Activated naive CD4-positive, alpha-beta T cell treated with anti-CD3 and anti-CD28 coated beads, Interleukin-2, amount 10 ng/mL, durations not matched to agents 7 days and 5 days (primary cell): ENCODE results near the gene ADAM10.

Source experiments
- CTCF ChIA-PET: fragments of 350-600 bp; sonication (Branson Sonifier 250); formaldehyde crosslinking; loops from one replicate; lab custom pipeline; 2021; ENCODE audit warnings: antibody characterized with exemption; lab: Charles Lee
- DNase-seq: peaks from one replicate; pipeline ENCODE4 v3.0.0-alpha.2; 2020
- H3K27ac Mint-ChIP-seq: one replicate; pipeline ENCODE4 v1.8.0; 2021; ENCODE audit warnings: mild to moderate bottlenecking, moderate library complexity, mixed read lengths
- H3K27me3 Mint-ChIP-seq: one replicate; pipeline ENCODE4 v1.8.0; 2021; ENCODE audit warnings: mild to moderate bottlenecking, mixed read lengths
- H3K36me3 Mint-ChIP-seq: one replicate; pipeline ENCODE4 v1.8.0; 2021; ENCODE audit warnings: mixed read lengths
- H3K4me1 Mint-ChIP-seq: one replicate; pipeline ENCODE4 v1.8.0; 2021; ENCODE audit warnings: mixed read lengths
- H3K4me3 Mint-ChIP-seq: one replicate; pipeline ENCODE4 v1.8.0; 2021; ENCODE audit warnings: mild to moderate bottlenecking, moderate library complexity, mixed read lengths
- H3K9me3 Mint-ChIP-seq: one replicate; pipeline ENCODE4 v1.8.0; 2021; ENCODE audit warnings: mixed read lengths

ADAM10 gene

DNA sequence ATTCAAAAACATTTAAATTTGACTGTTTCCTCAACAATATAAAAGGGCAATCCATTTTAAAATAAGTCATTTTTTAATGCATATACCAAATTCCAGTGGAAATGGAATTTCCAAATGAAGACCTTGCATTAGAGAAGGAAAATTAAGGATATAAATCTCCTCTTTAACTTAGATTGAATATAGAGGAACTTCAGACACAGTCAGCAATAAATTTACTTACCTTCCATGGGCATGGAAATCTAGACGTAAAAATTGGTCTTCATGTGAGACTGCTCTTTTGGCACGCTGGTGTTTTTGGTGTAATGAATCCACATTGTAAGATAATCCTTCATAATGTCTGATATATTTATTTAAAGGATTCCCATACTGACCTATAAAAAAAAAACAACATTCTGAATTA is 32.1 kb downstream of the ADAM10 start:
- H3K4me1 Mint-ChIP-seq = peaks cover 3% of the 10 kb centered on the region
- no peaks in the 10 kb centered on the region for H3K9me3 Mint-ChIP-seq
- no peak for DNase-seq
- H3K27me3 Mint-ChIP-seq = no peaks in the 10 kb centered on the region
- peaks cover 25% of the 10 kb centered on the region for H3K36me3 Mint-ChIP-seq
- no peak overlapping the region for H3K27ac Mint-ChIP-seq
- H3K4me3 Mint-ChIP-seq = no peak overlapping the region
- CTCF ChIA-PET = no interaction called here

DNA sequence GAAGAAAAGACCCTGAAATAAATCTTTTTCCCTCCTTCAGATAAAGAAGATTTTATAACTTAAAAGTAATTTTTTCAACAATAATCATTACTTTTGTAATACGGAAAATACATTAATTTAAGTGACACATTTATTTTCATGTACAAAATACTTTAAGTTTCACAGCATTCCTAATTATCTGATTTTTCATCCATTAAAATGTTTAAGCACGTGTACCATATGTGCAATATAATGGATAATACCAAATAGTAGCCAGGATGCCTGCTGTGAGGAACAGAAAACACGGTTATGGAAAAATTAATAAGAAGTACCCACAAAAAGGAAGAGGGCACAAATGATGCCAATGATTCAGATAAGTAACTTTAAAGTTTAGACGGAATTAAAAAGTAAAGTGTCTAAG is 33.5 kb downstream of the ADAM10 start:
- H3K27me3 Mint-ChIP-seq = no peaks in the 10 kb centered on the region
- H3K36me3 Mint-ChIP-seq = peaks cover 24% of the 10 kb centered on the region
- peaks cover 3% of the 10 kb centered on the region for H3K4me1 Mint-ChIP-seq
- no peak overlapping the region for H3K27ac Mint-ChIP-seq
- CTCF ChIA-PET = no interaction called here
- DNase-seq = no peak
- no peak overlapping the region for H3K4me3 Mint-ChIP-seq
- no peaks in the 10 kb centered on the region for H3K9me3 Mint-ChIP-seq

DNA sequence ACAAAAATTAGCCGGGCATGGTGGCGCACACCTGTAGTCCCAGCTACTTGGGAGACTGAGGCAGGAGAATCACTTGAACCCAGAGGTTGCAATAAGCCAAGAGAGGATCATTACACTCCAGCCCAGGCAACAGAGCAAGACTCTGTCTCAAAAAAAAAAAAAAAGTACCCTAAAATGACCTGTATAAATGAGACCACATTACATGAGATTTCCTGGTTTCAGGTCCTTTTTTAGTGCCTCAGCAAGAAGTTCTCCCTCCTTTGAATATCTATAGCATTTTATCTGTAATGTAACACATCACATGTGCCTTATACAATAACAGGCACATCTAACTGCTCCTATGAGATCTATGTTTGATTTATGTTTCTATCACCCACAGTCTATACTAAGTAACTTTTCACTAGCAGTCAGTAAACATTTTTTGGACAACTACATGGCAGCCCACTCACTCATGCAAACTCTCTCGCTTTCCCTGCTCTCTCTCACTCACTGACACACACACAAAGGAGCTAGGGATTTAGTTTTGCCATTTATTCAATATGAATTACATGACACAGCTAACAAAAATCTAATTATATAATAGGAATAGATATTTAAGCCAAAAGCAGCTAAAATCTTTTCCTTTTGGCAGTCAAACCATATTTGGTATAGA is 34.1 kb downstream of the ADAM10 start:
- DNase-seq = no peak
- peaks cover 20% of the 10 kb centered on the region for H3K36me3 Mint-ChIP-seq
- H3K4me1 Mint-ChIP-seq = peaks cover 3% of the 10 kb centered on the region
- H3K4me3 Mint-ChIP-seq = no peak overlapping the region
- no peak overlapping the region for H3K27ac Mint-ChIP-seq
- H3K9me3 Mint-ChIP-seq = no peaks in the 10 kb centered on the region
- CTCF ChIA-PET = no interaction called here
- no peaks in the 10 kb centered on the region for H3K27me3 Mint-ChIP-seq

DNA sequence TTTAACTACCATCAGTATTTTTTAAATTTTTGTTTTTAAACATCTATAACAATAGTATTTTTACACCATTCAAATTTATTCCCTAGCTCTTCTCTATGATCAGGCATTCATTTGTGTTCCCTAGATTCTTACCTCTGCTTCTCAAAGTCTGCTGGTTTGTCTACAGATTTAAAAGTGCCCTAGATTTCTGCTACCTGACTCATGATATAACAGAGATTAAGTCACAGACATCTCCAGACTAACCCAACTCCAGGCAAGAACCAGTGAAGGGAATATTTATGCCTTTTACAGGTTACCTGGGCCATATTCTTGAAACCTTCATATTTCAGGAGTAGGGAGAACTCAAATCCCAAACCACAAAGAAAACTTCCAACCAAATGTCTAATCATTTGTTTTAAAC is 38.8 kb downstream of the ADAM10 start:
- Mint-ChIP-seq H3K27ac (no peak overlapping the region), H3K27me3 (no peaks in the 10 kb centered on the region), H3K4me1 (peaks cover 2% of the 10 kb centered on the region), H3K4me3 (no peak overlapping the region), H3K36me3 (peaks cover 30% of the 10 kb centered on the region), H3K9me3 (no peaks in the 10 kb centered on the region)
- no peak for DNase-seq
- CTCF ChIA-PET = no interaction called here

DNA sequence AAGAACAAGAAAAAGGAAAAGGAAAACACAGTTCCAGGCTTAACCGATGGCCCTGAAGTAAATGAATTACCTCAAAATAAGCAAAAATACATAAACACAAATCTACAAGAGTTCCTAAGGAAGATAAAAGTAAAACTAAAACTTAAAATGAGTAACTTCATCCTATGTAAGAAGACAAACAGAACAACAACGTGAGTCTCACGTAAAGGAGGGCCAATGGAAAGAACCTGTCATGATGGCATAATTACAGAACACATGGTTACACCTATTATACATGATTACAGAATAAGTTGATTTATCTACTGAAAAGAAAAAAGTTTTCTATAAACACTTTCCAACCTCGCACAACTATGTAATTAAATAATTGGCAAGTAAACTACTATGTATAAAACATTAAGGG is 42.1 kb downstream of the ADAM10 start:
- CTCF ChIA-PET = no interaction called here
- no peak for DNase-seq
- peaks cover 44% of the 10 kb centered on the region for H3K36me3 Mint-ChIP-seq
- no peaks in the 10 kb centered on the region for H3K9me3 Mint-ChIP-seq
- H3K27me3 Mint-ChIP-seq = no peaks in the 10 kb centered on the region
- no peak overlapping the region for H3K27ac Mint-ChIP-seq
- peaks cover 16% of the 10 kb centered on the region for H3K4me1 Mint-ChIP-seq
- no peak overlapping the region for H3K4me3 Mint-ChIP-seq

DNA sequence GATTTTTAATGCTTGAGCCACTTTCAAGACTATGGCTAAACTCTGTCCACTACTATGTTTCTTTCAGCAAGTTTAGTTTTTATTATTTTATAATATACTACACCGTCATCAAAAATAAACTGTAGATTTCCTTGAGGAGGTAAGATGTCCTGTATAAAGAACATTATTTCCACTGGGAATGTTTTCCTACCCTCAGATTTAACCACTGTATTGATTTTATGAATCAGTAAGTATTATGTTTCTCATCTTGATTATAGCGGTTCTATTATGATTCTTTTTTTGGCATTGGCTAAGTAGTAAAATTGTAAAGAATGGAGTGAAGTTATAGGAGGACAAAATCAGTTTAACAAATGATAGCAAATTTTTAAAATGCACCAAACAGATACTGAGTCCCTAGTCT is 44.4 kb downstream of the ADAM10 start:
- Mint-ChIP-seq H3K36me3 (peaks cover 64% of the 10 kb centered on the region), H3K4me3 (no peak overlapping the region), H3K27me3 (no peaks in the 10 kb centered on the region), H3K9me3 (peaks cover 6% of the 10 kb centered on the region), H3K27ac (no peak overlapping the region), H3K4me1 (peaks cover 23% of the 10 kb centered on the region)
- CTCF ChIA-PET = no interaction called here
- no peak for DNase-seq

DNA sequence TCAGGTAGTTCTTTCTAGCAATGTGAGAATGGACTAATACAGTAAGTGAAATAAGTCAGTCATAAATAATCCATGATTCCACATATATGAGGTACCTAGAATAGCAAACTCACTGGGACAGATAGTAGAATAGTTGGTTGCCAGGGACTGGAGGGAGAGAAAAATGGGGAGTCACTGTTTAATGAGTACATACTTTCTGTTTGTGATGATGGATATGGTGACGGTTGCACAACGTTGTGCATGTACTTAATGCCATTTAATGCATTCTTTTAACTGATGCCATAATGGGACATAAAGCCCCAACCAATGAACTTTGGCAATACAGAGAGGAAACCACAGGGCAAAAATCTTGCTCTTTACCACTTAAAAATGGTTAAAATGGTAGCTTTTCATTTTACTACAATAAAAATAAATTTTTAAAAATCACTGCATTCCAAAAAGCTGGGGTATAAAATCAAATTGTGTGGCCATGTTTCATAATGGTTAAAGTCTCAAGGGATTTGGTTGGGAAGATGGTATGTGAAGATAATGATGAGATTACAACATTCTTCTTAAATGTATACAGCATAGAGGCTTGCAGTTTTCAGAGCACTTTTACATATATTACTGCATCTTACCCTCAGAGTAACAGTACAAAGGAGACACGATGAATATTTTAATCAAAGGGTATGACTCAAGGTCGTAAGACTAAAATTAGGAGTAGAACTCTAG is 45.2 kb downstream of the ADAM10 start:
- peaks cover 14% of the 10 kb centered on the region for H3K9me3 Mint-ChIP-seq

DNA sequence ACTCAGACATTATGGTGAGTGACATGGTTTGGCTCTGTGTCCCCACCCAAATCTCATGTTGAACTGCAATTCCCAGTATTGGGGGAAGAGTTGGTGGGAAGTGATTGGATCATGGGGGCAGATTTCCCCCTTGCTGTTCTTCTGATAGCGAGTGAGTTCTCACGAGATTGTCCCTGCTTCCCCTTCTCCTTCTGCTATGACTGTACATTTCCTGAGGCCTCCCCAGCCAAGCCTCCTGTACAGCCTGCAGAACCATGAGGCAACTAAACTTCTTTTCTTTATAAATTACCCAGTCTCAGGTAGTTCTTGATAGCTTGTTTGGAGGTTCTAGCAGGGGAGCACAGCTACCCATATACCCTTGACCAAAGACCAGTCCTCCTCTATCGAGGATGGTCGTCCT is 45.9 kb downstream of the ADAM10 start:
- H3K27ac Mint-ChIP-seq = no peak overlapping the region
- no peaks in the 10 kb centered on the region for H3K27me3 Mint-ChIP-seq
- H3K4me3 Mint-ChIP-seq = no peak overlapping the region
- no peak for DNase-seq
- H3K4me1 Mint-ChIP-seq = peaks cover 38% of the 10 kb centered on the region
- H3K9me3 Mint-ChIP-seq = peaks cover 21% of the 10 kb centered on the region
- peaks cover 75% of the 10 kb centered on the region for H3K36me3 Mint-ChIP-seq
- CTCF ChIA-PET = no interaction called here

More for the DNA sequence above, 45.2 kb downstream of the ADAM10 start:
- Mint-ChIP-seq H3K4me1 (peaks cover 31% of the 10 kb centered on the region), H3K27ac (no peak overlapping the region), H3K36me3 (peaks cover 68% of the 10 kb centered on the region), H3K27me3 (no peaks in the 10 kb centered on the region), H3K4me3 (no peak overlapping the region)
- CTCF ChIA-PET = no interaction called here
- DNase-seq = no peak

DNA sequence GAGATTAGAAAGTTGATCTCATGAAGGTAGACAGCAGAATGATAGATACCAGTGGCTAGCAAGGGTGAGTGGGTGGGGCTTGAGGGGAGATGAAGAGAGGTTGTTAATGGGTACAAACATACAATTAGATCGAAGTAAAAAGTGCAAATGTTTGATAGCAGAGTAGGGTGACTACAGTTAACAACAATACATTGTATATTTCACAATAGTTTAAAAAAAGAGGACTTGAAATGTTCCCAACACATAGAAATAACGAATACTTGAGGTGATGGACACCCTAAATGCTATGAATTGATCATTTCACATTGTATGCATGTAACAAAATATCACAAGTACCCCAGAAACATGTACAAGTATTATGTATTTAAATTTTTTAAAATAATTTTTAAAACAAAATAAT is 47.3 kb downstream of the ADAM10 start:
- Mint-ChIP-seq H3K4me1 (peaks cover 43% of the 10 kb centered on the region), H3K4me3 (no peak overlapping the region), H3K27ac (no peak overlapping the region), H3K9me3 (peaks cover 33% of the 10 kb centered on the region), H3K36me3 (peaks cover 78% of the 10 kb centered on the region), H3K27me3 (no peaks in the 10 kb centered on the region)
- CTCF ChIA-PET = no interaction called here
- DNase-seq = no peak

DNA sequence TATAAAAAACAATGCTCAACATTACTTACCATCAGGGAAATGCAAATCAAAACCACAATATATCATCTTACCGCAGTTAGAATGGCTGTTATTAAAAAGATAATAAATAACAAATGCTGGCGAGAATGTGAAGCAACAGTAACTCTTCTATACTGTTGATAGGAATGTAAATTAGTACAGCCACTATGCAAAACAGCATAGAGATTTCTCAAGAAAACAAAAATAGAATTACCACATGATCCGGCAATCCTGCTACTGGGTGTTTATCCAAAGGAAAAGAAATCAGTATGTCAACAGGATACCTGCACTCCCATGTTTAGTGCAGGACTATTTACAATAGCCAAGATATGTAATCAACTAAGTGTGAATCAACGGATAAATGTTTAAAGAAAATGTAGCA is 48.1 kb downstream of the ADAM10 start:
- Mint-ChIP-seq H3K27ac (no peak overlapping the region), H3K9me3 (peaks cover 33% of the 10 kb centered on the region), H3K36me3 (peaks cover 77% of the 10 kb centered on the region), H3K4me1 (peaks cover 43% of the 10 kb centered on the region), H3K4me3 (no peak overlapping the region), H3K27me3 (no peaks in the 10 kb centered on the region)
- no peak for DNase-seq
- CTCF ChIA-PET = no interaction called here

DNA sequence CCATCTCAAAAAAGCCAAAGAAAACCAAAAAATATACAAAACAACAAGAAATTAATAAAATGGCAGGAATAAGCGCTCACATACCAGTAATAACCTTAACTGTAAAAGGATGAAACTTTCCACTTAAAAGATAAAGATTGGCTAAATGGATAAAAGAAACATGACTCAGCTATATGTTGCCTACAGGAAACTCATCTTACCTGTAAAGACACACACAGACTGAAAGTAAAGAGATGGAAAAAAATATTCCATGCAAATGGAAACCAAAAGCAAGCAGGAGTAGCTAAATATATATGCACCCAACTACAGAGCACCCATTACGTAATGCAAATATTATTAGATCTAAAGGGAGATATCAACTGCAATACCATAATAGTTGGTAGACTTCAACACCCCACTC is 49.7 kb downstream of the ADAM10 start:
- H3K4me1 Mint-ChIP-seq = peaks cover 43% of the 10 kb centered on the region
- H3K27me3 Mint-ChIP-seq = no peaks in the 10 kb centered on the region
- CTCF ChIA-PET = no interaction called here
- peak overlapping the region; percentile 78 for H3K27ac Mint-ChIP-seq
- H3K4me3 Mint-ChIP-seq = no peak overlapping the region
- peaks cover 76% of the 10 kb centered on the region for H3K36me3 Mint-ChIP-seq
- H3K9me3 Mint-ChIP-seq = peaks cover 33% of the 10 kb centered on the region
- DNase-seq = no peak

DNA sequence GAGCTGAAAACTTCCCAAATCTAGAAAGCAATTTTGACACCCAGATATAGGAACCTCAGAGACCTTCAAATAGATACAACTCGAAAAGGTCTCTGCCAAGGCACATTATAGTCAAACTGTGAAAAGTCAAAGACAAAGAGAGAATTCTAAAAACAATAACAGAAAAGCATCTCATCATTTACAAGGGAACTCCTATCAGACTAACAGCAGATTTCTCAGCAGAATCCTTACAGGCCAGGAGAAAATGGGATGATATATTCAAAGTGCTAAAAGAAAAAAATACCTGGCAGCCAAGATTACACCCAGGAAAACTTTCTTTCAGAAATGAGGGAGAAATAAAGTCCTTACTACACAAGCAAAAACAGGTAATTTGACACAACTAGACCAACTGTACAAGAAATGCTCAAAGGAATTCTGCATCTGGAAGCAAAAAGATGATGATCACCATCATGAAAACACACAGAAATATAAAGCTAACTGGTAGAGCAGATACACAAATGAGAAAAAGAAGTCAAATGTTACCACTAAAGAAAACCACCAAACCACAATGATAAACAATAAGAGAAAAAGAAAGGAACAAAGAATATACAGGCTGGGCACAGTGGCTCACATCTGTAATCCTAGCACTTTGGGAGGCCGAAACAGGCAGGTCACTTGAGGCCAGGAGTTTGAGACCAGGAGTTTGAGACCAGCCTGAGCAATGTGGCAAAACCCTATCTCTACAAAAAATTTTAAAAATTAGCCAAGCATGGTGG is 50.4 kb downstream of the ADAM10 start:
- peaks cover 40% of the 10 kb centered on the region for H3K4me1 Mint-ChIP-seq
- CTCF ChIA-PET = no interaction called here

DNA sequence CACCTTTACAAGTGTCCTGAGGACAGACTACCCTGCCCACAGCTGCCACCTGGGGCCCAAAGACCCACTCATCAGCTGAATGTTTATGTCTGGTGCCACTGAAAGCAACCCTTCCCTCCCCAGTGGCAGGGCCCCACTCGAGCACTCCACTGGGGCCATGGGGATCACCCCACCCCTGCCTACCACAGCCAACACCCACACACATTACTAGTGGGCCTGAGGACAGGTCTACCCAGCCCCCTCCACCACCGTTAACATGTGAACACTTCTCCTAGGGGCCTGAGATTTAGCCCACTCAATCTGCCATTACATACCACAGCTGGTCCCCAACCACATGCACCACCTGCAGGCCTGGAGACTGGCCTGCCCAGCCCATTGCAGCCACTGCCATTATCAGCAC is 52.3 kb downstream of the ADAM10 start:
- CTCF ChIA-PET = no interaction called here
- Mint-ChIP-seq H3K4me3 (no peak overlapping the region), H3K27ac (no peak overlapping the region), H3K9me3 (peaks cover 33% of the 10 kb centered on the region), H3K27me3 (no peaks in the 10 kb centered on the region), H3K4me1 (peaks cover 29% of the 10 kb centered on the region), H3K36me3 (peaks cover 73% of the 10 kb centered on the region)
- DNase-seq = no peak

More for the DNA sequence above, 50.4 kb downstream of the ADAM10 start:
- H3K27ac Mint-ChIP-seq = peak overlapping the region; percentile 78
- no peaks in the 10 kb centered on the region for H3K27me3 Mint-ChIP-seq
- peak overlapping the region; percentile 5 for H3K4me3 Mint-ChIP-seq
- peaks cover 74% of the 10 kb centered on the region for H3K36me3 Mint-ChIP-seq
- no peak for DNase-seq
- peaks cover 33% of the 10 kb centered on the region for H3K9me3 Mint-ChIP-seq

DNA sequence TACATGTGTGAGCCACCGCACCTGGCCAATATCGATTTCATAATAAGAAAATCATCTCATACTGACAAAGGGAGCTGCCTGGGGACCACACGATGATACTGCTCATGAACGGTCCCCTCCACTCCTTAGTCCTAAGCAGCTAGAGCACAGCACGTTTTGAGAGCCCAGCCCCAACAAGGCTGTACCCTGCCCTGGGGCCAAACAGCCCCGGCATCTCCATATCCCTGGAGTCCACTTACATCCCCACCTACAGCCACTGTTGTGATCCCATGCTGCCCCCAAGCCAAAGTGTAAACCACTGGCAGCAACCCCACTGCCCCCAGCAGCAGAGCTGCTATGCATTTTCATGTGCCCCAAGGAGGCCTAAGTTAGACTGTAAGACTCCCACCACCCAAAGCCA is 52.8 kb downstream of the ADAM10 start:
- peaks cover 29% of the 10 kb centered on the region for H3K4me1 Mint-ChIP-seq
- H3K27ac Mint-ChIP-seq = no peak overlapping the region

More for the DNA sequence above, 52.8 kb downstream of the ADAM10 start:
- CTCF ChIA-PET = no interaction called here
- DNase-seq = no peak
- no peak overlapping the region for H3K4me3 Mint-ChIP-seq
- H3K36me3 Mint-ChIP-seq = peaks cover 68% of the 10 kb centered on the region
- H3K9me3 Mint-ChIP-seq = peaks cover 31% of the 10 kb centered on the region
- H3K27me3 Mint-ChIP-seq = no peaks in the 10 kb centered on the region
